CD4-positive, alpha-beta T cell treated with Interleukin-6 for 4 hours (primary cell): Measurements from ENCODE around the gene PSMD12.
A peak's percentile ranks its signal among the peaks of the same experiment; 100 is the strongest.
"Not testable (repeated sequence)": the region's sequence is repeated elsewhere in the genome, so short reads cannot be mapped to it uniquely, and the experiment has no call there.

Experiments
- DNase-seq: peaks from one replicate; pipeline ENCODE4 v3.0.0-alpha.2; 2020; ENCODE audit warnings: mixed read lengths

The PSMD12 gene

GRCh38 chr17:67366193-67367157, at the start of gene PSMD12:
PSMD12 (minus strand) TSS chr17:67366577; CDS start chr17:67366519, 58 bp downstream.
- peak; percentile 93 for DNase-seq

DNA sequence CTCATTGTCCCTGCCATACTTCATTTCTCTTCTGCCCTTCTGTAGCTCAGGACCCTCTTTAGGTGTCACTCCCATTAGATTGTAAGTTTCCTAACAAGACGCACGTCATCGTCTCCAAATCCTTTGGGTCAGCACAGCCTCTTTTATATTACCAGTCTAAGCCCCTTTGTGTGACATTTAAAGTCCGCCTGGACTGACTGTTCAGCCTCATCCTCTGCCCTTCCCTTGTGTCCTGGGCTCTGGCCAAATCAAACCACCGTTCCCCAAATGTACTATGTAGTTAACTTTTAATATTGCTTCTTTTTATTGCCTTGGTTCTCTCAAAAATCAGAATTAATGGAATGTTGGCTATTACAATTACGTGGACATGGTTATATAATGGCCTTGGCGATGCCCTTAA, 48.9 kb upstream of the PSMD12 start:
- DNase-seq: no peak

- DNase-seq: no peak
These were observed 48.2 kb upstream of the PSMD12 start for GRCh38 chr17:67414559-67414958.

DNA sequence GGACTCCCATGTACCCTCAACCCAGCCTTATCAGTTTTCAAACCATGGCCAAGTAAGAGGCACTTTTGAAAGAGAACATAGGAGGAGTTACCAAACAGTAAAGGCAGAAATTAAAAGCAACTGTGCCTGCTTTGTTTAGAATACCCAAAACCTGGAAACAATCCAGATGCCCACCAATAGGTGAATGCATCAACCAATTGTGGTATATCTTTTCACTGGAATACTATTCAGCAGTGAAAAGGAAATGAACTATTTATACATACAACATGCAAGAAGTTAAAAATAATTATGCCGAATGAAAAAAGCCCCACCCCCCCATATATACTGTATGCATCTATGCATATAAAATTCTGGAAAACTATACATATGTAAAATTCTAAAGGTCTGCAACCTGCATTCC, 47.8 kb upstream of the PSMD12 start:
- DNase-seq: no peak

DNA sequence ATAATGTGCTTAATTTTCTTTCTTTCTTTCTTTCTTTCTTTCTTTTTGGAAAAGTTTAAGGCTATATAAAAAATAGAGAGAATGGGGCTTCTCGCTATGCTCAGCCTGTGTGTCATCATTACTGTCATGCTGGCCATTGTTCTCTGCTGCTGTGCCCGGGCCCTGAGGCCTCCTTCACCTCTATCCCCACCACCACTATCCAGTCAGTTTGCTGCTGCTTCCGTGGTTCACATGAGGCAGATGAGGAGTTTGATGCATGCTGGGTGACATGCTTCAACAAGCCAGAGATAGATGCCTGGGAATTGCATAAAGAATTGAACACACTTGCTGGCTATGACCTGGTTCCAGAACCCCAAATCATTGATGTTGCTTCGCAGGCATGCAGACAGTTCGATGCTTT, 47.0 kb upstream of the PSMD12 start:
- no peak for DNase-seq

DNA sequence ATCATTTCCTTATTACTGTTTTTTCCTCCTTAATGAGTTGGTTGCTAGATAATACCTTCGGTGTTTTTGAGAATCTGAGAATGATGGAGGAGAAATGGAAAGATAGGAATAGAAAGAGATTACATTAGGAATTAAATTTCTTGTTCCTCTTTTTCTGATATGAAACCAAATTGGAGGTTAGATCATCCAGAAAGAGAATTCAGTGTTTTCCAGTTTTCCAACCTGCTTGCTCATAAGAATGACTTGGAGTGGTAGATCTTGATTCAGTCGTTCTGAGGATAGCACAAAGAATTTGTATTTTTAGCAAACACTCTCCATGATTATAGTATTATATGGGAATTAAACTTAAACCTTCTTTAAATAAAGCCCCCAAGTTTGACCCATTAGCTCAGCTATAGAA, 46.6 kb upstream of the PSMD12 start:
- DNase-seq: no peak

DNA sequence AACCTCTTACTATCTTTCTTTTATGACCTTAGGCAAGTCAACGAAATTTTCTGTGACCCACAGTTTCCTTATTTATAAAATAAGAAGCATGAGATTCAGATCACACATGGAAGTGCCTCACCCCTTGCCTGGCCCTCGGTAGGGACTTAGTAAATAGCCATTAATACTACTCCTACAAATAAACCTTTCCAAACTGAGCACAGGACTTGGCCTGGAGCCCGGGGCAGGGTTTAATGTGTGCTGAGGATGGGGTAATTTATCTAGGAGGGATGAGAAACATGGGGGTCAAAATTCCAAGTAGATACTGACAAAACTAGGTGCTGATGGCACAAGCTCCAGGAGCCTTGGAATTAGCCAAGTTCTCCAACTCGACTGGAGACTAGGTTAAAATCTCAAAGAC, 45.7 kb upstream of the PSMD12 start:
- no peak for DNase-seq

DNA sequence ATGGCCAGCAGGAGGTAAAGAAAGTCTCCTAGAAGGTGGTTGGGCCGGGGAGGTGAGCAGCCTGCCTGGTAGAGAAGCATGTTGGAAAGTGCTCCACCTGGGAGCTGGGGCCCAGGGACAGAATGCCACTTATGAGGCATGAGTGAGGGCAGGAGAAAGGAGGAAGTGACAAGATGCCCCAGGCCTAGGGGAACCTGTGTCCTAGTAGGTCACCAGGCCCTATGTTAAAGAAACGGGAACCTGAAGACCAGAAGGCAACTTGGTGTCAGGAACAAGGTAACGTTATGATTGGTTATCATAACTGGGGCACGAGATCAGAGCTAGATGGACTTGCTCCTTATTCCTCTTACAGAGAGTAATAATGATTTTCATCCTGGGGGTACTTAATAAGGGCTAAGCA, 45.0 kb upstream of the PSMD12 start:
- no peak for DNase-seq

DNA sequence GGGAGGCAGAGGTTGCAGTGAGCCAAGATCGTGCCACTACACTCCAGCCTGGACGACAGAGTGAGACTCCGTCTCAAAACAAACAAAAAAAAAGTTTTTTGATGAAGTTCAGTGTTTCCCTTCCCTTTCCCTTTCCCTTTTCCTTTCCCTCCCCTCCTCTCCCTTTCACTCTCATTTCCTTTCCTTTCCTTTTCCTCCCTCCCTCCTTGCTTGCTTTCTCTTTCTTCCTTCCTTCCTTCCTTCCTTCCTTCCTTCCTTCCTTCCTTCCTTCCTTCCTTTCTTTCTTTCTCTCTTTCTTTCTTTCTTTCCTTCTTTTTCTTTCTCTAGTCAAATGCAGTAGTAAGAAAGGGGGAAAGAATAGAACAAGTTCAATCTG, 42.1 kb upstream of the PSMD12 start:
- DNase-seq: not testable (repeated sequence)

DNA sequence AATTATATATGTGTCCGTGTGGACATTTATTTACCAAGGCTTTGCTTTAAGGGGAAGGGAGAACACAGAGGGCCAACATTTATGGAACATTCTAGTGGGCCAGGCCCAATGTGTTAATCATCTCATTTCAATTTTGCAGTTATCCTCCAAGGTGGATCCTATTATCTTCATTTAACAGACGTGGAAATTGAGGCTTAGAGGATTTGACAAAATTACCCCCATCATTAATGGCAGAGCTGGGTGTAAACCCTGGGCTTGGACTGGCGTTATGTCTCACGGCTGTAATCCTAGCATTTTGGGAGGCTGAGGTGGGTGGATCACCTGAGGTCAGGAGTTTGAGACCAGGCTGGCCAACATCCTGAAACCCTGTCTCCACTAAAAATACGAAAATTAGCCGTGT, 37.1 kb upstream of the PSMD12 start:
- no peak for DNase-seq

- no peak for DNase-seq
These were observed 36.7 kb upstream of the PSMD12 start for GRCh38 chr17:67403065-67403464.

DNA sequence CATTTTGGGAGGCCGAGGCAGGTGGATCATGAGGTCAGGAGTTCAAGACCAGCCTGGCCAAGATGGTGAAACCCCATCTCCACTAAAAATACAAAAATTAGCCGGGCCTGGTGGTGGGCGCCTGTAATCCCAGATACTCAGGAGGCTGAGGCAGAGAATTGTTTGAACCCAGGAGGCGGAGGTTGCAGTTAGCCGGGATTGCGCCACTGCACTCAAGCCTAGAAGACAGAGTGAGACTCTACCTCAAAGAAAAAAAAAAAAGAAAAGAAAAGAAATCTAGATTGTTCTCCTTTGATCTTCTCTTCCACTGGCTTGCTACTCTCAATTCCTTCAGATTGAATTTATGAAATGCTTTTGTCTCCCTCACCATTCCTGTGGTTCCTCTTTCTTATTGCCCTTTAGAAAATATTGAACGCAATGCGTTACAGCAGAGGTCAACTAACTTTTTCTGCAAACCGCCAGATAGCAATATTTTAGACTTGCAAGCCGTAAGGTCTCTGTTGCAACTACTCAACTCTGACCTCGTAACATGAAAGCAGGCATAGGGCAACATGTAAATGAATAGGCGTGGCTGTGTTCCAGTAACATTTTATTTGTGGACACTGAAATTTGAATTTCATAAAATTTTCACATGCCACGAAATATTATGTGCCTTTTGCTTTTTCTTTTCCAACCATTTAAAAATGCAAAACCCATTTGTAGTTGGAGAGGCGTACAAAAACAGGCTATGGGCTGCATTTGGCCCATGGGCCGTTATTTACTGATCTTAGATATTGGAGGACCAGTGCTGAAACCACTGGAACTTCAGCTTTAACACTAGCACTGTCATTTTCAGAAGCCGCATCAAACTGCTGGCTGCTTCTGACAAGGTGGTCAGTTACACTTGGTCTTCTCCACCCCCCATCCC, 35.5 kb upstream of the PSMD12 start:
- DNase-seq: no peak

- no peak for DNase-seq
These were observed 34.7 kb upstream of the PSMD12 start for GRCh38 chr17:67401106-67401505.

DNA sequence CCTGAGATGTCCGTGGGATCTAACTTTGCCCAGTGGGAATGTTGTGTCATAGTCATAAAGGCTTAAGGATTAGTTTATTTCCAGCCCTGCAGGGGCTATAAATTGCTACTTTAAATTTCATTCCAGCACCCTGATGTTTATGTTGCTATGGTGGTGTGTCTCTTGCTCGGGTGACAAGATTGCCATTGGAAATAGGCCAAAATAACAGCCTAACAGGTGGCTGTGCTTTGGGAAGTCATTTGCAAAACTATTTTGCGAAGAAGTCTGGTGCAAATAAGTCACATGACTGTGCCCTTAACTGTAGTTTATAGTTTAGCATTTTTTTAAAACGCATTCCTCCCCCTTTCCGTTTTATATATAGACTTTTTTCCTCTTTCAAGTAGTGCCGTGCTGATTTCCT, 33.8 kb upstream of the PSMD12 start:
- no peak for DNase-seq

DNA sequence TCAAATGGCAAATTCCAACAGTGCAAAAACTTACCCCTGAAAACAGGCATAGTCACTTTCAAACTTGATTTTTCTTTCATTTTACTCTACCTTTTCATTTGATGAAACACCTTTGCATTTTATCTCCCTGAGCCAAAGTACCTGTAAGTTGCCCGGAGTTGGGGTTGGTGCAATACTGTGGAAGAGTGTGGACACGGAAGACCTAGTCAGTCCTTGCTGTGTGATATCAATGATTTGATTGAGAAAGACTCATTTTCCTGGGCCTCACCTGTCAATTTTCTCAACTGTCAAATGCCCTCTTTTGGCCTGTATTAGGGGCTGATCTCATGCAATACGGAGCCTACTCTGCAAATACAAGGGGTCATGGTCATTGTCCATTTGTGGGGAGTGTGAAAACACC, 33.3 kb upstream of the PSMD12 start:
- no peak for DNase-seq

DNA sequence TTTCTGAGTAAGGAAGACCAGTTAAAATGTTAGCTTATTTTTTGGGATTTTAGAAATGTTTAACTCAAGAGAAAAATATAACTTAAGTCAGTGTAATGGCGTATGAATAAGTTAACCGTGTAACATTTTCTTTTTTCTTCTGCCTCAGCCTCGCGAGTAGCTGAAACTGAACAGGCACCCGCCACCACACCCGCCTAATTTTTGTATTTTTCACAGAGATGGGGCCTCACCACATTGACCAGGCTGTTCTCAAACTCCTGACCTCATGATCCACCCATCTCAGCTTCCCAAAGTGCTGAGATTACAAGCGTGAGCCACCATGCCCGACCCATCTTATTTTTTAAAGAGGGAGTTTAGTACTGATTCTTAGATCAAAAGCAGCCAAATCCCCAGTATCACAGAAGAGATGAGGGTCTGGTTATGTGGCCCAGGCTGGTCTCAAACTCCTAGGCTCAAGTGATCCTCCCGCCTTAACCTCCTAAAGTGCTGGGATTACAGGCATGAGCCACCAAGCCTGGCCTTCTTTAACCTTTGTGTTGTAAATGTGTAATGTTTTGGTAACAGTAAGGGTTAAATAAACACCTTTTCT, 27.5 kb upstream of the PSMD12 start:
- no peak for DNase-seq

DNA sequence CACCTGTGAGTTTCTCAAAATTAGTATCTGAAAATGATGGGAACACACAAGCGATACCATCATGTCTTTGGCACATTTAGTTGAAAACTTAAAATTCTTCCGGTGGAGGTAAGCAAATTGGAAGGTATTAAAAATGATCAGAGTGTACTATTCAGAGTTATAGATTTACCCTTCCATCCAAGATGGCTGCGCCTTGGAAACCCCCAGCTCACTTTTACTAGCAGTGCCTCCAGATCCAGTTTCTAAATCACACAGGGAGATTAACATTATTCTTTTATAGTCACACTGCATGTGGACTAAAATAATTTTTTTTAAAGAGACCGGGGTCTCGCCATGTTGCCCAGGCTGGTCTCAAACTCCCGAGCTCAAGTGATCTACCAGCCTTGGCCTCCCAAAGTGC, 25.7 kb upstream of the PSMD12 start:
- DNase-seq: no peak

DNA sequence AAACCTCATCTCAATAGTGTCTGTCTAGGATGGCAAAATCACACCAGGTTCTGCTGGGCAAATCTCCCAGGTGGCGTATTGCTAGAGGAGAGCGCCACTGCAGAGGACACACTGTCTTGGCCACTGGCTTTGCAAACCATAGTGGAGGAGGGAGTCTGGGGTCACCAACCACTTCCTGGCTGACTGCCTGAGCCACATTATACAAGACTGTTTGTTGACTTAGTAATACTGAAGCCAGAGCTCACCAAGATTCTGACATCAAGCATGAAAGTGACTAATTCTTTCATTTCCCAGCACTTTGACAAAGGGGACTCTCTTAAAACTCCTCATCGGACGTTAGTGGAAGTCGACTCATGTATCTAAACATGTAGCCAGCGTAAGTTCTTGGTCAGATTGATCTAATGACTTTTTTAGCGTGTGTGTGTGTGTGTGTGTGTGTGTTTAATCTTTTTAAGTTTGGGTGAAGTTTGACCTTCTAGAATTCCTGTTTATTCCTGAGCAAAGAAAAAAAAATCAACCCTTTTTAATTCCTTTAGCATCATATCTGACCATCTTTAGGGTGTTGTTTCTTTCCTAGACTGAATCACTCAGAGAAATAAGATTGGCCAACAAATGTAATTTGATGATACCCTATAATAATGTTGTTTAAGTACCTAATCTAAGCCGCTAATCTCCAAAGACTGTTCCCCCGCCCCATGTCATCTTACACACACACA, 24.4 kb upstream of the PSMD12 start:
- DNase-seq: peak; percentile 72

GRCh38 chr17:67390006-67390645, 23.7 kb upstream of the PSMD12 start:
- DNase-seq: no peak

DNA sequence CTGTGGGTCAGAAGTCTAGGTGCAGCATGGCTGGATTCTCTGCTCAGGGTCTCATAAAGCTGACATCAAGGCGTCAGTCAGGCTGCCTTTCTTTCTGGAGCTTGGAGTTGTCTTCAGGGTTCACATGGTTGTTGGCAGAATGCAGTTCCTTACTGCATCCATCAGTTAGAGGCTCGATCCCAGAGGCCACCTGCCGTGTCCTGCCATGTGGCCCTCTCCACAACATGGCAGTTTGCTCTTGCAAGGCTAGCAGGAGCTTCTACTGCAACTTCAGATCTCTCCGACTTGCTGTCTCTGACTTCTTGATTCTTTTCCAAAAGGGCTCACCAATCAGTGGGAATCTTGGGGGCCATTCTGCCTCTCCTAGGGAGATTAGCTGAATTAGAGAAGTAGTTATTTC, 22.6 kb upstream of the PSMD12 start:
- no peak for DNase-seq

- not testable (repeated sequence) for DNase-seq
These were observed 22.2 kb upstream of the PSMD12 start for GRCh38 chr17:67388536-67388935.

- DNase-seq: peak; percentile 71
These were observed 20.7 kb upstream of the PSMD12 start for GRCh38 chr17:67386965-67387551.
